Measurements from ENCODE around the gene TRIM68.

GRCh38 chr11:4636962-4637661 lies 29.1 kb upstream of the TRIM68 start, which contains the start of gene OR51D1:
- TF ChIP-seq FOSB (CRISPR knock-in tag; IDR thresholded peaks at IDR 0.05) (no peak), RFX5 (IDR thresholded peaks at IDR 0.05) (no peak)
